Activated CD8-positive, alpha-beta T cell treated with anti-CD3 and anti-CD28 coated beads for 36 hours (primary cell): ENCODE data around the gene MYO5C. TPM values are rescaled to one million over a fixed set of nuclear protein-coding genes. Genes with fewer than 3 reads are reported as not detected.
"Not testable (repeated sequence)": the region's sequence is repeated elsewhere in the genome, so short reads cannot be mapped to it uniquely, and the experiment has no call there.

ENCODE experiments used
- ATAC-seq: fragments of 200-7000 bp; cut with Tn5 transposase; one replicate; pipeline ENCODE4 v1.10.0; 2021; ENCODE audit warnings: mild to moderate bottlenecking, moderate library complexity
- CTCF ChIA-PET: fragments of 350-600 bp; sonication (Branson Sonifier 250); formaldehyde crosslinking; loops from one replicate; lab custom pipeline; 2021; ENCODE audit warnings: antibody characterized with exemption; lab: Charles Lee
- POLR2A ChIA-PET: fragments of 350-600 bp; sonication (Branson Sonifier 250); formaldehyde crosslinking; loops from one replicate; lab custom pipeline; 2021; ENCODE audit warnings: antibody characterized with exemption; lab: Charles Lee
- DNase-seq: peaks from one replicate; pipeline ENCODE4 v3.0.0-alpha.2; 2020
- H3K27ac Mint-ChIP-seq: one replicate; pipeline ENCODE4 v1.8.0; 2021; ENCODE audit warnings: mild to moderate bottlenecking, mixed read lengths
- H3K27me3 Mint-ChIP-seq: one replicate; pipeline ENCODE4 v1.8.0; 2021; ENCODE audit warnings: mixed read lengths
- H3K36me3 Mint-ChIP-seq: one replicate; pipeline ENCODE4 v1.8.0; 2021; ENCODE audit warnings: low read depth, mixed read lengths
- H3K4me1 Mint-ChIP-seq: one replicate; pipeline ENCODE4 v1.8.0; 2021; ENCODE audit warnings: low read depth, mixed read lengths
- H3K4me3 Mint-ChIP-seq: one replicate; pipeline ENCODE4 v1.8.0; 2021; ENCODE audit warnings: mild to moderate bottlenecking, moderate library complexity, mixed read lengths
- H3K9me3 Mint-ChIP-seq: one replicate; pipeline ENCODE4 v1.8.0; 2021; ENCODE audit warnings: mixed read lengths
- intact Hi-C: fragments of 100-400 bp; cut with micrococcal nuclease; formaldehyde crosslinking; loops from one replicate; pipeline ENCODE4 v1.10.0; 2022
- total RNA-seq, 2 experiments: library from RNA; stranded (reverse); gene quantifications; one replicate each; pipeline ENCODE4 v1.2.3, GENCODE V29; 2021
- TF ChIP-seq, protein P1 (sequence below): fragments of 200-600 bp; IDR thresholded peaks from one replicate; pipeline ENCODE4 v1.8.0; 2022; ENCODE audit warnings: antibody characterized with exemption, mild to moderate bottlenecking

Gene MYO5C
- total RNA-seq, 2 experiments from 2014 or later: 1.3 to 1.9 TPM

DNA sequence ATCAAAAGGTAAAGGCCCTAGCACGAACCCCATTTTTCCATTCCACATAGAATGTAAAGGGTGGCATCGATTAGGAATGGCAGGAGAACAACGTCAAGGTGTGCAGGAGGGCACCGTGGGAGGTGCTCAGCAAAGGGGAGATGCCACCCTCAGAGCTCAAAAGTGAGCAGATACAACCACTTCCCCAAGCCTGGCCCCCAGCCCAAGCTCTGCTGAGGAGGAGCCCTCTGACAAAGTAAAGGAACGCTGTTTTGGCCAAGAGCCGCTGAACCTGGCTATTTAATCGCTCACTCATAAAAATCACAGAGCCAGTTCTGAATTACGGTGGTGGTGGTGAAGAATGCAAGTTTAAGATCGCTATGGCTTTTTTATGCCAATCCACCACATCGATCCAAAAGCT, 116.8 kb downstream of the MYO5C start:
- no peaks in the 10 kb centered on the region for H3K27me3 Mint-ChIP-seq
- no peaks in the 10 kb centered on the region for H3K9me3 Mint-ChIP-seq
- ATAC-seq (no peak), DNase-seq (no peak)
- intact Hi-C loops: loop anchor here (5.0 kb wide), 1 partner anchor 49 kb away; no protein-coding TSS in a partner anchor
- ChIA-PET CTCF (interaction anchor here (0.8 to 4.3 kb wide), 13 partner anchors 9 to 175 kb away, joined by 3 to 26 read pairs (median 4); no protein-coding TSS in a partner anchor), POLR2A (interaction anchor here (0.6 to 2.5 kb wide), 11 partner anchors 8 to 500 kb away, joined by 3 to 9 read pairs (median 4); partner anchors contain the start of gene LEO1)
- H3K4me1 Mint-ChIP-seq: peaks cover 20% of the 10 kb centered on the region
- H3K27ac Mint-ChIP-seq: peak overlapping the region; percentile 94
- H3K4me3 Mint-ChIP-seq: peak overlapping the region; percentile 78
- TF ChIP-seq, protein P1, sequence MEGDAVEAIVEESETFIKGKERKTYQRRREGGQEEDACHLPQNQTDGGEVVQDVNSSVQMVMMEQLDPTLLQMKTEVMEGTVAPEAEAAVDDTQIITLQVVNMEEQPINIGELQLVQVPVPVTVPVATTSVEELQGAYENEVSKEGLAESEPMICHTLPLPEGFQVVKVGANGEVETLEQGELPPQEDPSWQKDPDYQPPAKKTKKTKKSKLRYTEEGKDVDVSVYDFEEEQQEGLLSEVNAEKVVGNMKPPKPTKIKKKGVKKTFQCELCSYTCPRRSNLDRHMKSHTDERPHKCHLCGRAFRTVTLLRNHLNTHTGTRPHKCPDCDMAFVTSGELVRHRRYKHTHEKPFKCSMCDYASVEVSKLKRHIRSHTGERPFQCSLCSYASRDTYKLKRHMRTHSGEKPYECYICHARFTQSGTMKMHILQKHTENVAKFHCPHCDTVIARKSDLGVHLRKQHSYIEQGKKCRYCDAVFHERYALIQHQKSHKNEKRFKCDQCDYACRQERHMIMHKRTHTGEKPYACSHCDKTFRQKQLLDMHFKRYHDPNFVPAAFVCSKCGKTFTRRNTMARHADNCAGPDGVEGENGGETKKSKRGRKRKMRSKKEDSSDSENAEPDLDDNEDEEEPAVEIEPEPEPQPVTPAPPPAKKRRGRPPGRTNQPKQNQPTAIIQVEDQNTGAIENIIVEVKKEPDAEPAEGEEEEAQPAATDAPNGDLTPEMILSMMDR: no peak
- peaks cover 1% of the 10 kb centered on the region for H3K36me3 Mint-ChIP-seq

DNA sequence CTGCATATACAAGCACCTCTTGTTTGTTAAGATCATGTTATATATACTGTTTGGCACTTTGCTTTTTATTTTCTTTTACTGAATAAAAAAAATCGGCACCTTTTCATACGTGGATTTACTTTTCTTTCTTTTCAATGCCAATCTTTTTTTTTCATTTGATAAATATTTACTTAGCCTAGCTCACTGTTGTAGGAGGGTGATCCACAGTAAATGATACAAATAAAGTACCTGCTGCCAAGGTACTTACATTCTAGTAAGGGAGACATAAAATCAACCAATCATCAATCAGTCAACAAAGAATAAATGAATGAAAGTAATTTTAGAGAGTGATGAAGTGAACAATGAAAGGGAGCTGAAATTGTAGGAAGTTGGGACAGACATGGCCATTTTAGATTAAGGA, 122.7 kb downstream of the MYO5C start:
- CTCF ChIA-PET: interaction anchor here (1.2 to 2.4 kb wide), 2 partner anchors 9 to 10 kb away, joined by 4 to 13 read pairs; no protein-coding TSS in a partner anchor
- ATAC-seq: no peak

DNA sequence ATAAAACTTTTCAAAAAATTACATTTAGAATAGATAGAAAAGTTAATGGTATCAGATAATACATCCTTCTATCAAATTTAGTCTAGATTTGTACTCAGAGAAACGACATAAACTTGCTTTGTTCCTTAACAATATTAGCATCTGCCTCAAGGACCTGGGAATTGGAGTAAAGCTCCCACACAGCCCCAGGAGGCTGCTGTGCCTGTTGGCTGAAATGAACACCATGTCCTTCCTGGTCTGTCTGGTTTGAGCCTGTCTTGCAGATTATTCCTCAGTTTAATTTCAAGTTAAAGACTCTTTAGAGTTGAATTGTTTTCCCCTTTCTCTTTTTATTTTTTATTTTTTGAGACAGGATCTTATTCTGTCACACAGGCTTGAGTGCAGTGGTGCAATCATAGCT, 123.8 kb downstream of the MYO5C start:
- intact Hi-C loops: no loop called here
- TF ChIP-seq, protein P1: no peak
- ChIA-PET CTCF (interaction anchor here (0.8 to 1.8 kb wide), 6 partner anchors 14 to 88 kb away, joined by 3 to 13 read pairs (median 4); no protein-coding TSS in a partner anchor), POLR2A (interaction anchor here (1.7 to 2.6 kb wide), 2 partner anchors 8 to 28 kb away, joined by 4 to 9 read pairs; no protein-coding TSS in a partner anchor)
- no peaks in the 10 kb centered on the region for H3K9me3 Mint-ChIP-seq
- H3K4me3 Mint-ChIP-seq: no peak overlapping the region
- DNase-seq (no peak), ATAC-seq (no peak)
- H3K4me1 Mint-ChIP-seq: peaks cover 33% of the 10 kb centered on the region
- H3K27me3 Mint-ChIP-seq: no peaks in the 10 kb centered on the region
- H3K36me3 Mint-ChIP-seq: peaks cover 10% of the 10 kb centered on the region
- no peak overlapping the region for H3K27ac Mint-ChIP-seq

More for the DNA sequence above, 122.7 kb downstream of the MYO5C start:
- peaks cover 30% of the 10 kb centered on the region for H3K4me1 Mint-ChIP-seq
- no peaks in the 10 kb centered on the region for H3K27me3 Mint-ChIP-seq
- POLR2A ChIA-PET: interaction anchor here (1.2 kb wide), 1 partner anchor 11 kb away, joined by 4 read pairs; no protein-coding TSS in a partner anchor
- no peak overlapping the region for H3K27ac Mint-ChIP-seq
- no peak for DNase-seq
- TF ChIP-seq, protein P1: no peak
- H3K9me3 Mint-ChIP-seq: no peaks in the 10 kb centered on the region
- H3K4me3 Mint-ChIP-seq: no peak overlapping the region
- H3K36me3 Mint-ChIP-seq: peaks cover 10% of the 10 kb centered on the region
- intact Hi-C loops: no loop called here

DNA sequence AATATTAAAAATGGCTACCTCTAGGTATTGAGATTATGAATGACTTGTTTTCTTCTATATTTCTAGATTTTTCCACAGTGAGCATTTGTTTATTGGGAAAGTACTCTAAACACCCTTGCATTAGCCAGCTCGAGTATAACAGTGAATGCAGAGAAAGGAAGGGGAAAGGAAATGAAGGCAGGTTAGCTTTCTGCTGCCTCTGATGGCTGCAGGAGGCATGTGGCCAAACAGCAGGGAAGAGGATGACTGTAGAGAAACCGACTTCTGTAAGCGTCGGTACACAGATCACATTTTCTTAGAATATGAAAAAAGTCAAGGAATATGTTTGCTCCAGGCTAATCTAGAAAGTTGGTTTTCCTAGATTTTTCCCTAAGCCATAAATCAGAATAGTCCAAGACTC, 124.2 kb downstream of the MYO5C start:
- Mint-ChIP-seq H3K9me3 (no peaks in the 10 kb centered on the region), H3K36me3 (peaks cover 10% of the 10 kb centered on the region), H3K4me1 (peaks cover 31% of the 10 kb centered on the region), H3K4me3 (peak overlapping the region; percentile 45), H3K27me3 (no peaks in the 10 kb centered on the region), H3K27ac (peak overlapping the region; percentile 75)
- TF ChIP-seq, protein P1: no peak
- CTCF ChIA-PET: interaction anchor here (0.8 to 1.8 kb wide), 10 partner anchors 12 to 88 kb away, joined by 3 to 13 read pairs (median 4); no protein-coding TSS in a partner anchor
- DNase-seq: peak; percentile 27
- intact Hi-C loops: no loop called here
- POLR2A ChIA-PET: interaction anchor here (0.9 to 2.6 kb wide), 4 partner anchors 8 to 102 kb away, joined by 3 to 9 read pairs (median 4); no protein-coding TSS in a partner anchor
- peak; percentile 74 for ATAC-seq

DNA sequence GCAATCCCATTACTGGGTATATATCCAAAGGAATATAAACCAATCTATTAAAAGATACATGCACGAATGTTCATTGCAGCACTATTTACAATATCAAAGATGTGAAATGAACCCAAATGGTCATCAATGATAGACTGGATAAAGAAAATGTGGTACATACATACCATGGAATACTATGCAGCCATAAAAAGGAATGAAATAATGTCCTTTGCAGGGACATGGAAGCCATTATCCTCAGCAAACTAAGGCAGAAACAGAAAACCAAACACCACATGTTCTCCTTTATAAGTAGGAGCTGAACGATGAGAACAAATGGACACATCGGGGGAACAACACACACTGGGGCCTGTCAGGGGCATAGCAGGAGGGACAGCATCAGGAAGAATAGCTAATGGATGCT, 125.4 kb downstream of the MYO5C start:
- intact Hi-C loops, H3K27ac Mint-ChIP-seq, ATAC-seq, H3K27me3 Mint-ChIP-seq, H3K4me3 Mint-ChIP-seq, H3K9me3 Mint-ChIP-seq, DNase-seq, H3K36me3 Mint-ChIP-seq: not testable (repeated sequence)
- CTCF ChIA-PET: interaction anchor here (1.4 to 1.8 kb wide), 4 partner anchors 13 to 57 kb away, joined by 4 to 13 read pairs (median 8); no protein-coding TSS in a partner anchor
- POLR2A ChIA-PET: interaction anchor here (2.6 kb wide), 1 partner anchor 10 kb away, joined by 9 read pairs; no protein-coding TSS in a partner anchor
- H3K4me1 Mint-ChIP-seq: peaks cover 40% of the 10 kb centered on the region

DNA sequence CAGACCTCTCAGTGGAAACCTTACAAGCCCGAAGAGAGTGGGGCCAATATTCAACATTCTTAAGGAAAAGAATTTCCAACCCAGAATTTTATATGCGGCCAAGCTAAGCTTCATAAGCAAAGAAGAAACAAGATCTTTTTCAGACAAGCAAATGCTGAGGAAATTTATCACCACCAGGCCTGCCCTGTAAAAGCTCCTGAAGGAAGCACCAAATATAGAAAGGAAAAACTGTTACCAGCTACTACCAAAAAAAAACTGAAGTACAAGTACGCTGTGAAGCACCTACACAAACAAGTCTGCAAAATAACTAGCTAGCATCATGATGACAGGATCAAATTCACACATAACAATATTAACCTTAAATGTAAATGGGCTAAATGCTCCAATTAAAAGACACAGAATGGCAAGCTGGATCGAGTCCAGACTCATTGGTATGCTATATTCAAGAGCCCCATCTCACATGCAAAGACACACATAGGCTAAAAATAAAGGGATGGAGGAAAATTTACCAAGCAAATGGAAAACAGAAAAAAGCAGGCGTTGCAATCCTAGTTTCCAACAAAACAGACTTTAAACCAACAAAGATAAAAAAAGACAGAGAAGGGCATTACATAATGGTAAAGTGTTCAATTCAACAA, 130.0 kb downstream of the MYO5C start:
- Mint-ChIP-seq H3K27ac (peak overlapping the region; percentile 74), H3K4me1 (peaks cover 39% of the 10 kb centered on the region)
- H3K27me3 Mint-ChIP-seq, H3K36me3 Mint-ChIP-seq, H3K4me3 Mint-ChIP-seq, DNase-seq, ATAC-seq, H3K9me3 Mint-ChIP-seq, intact Hi-C loops: not testable (repeated sequence)
- CTCF ChIA-PET: interaction anchor here (1.0 to 8.2 kb wide), 8 partner anchors 13 to 277 kb away, joined by 3 to 43 read pairs (median 7); no protein-coding TSS in a partner anchor
- POLR2A ChIA-PET: interaction anchor here (1.2 to 3.1 kb wide), 2 partner anchors 11 to 13 kb away, joined by 3 to 9 read pairs; no protein-coding TSS in a partner anchor
